Loucy (cell line): ENCODE measurements around the gene GFRA1.

Source experiments
- CTCF ChIP-seq: fragments of 200-600 bp; sonication (generic); conservative IDR thresholded peaks from 2 replicates; pipeline ENCODE4 v1.5.1; 2014; ENCODE audit warnings: mild to moderate bottlenecking, antibody characterized with exemption, low read length
- EZH2phosphoT487 ChIP-seq: fragments of 200-600 bp; IDR thresholded peaks from 2 replicates; pipeline ENCODE4 v1.6.1; 2018; ENCODE audit warnings: antibody characterized with exemption, mild to moderate bottlenecking, moderate library complexity, borderline replicate concordance

DNA sequence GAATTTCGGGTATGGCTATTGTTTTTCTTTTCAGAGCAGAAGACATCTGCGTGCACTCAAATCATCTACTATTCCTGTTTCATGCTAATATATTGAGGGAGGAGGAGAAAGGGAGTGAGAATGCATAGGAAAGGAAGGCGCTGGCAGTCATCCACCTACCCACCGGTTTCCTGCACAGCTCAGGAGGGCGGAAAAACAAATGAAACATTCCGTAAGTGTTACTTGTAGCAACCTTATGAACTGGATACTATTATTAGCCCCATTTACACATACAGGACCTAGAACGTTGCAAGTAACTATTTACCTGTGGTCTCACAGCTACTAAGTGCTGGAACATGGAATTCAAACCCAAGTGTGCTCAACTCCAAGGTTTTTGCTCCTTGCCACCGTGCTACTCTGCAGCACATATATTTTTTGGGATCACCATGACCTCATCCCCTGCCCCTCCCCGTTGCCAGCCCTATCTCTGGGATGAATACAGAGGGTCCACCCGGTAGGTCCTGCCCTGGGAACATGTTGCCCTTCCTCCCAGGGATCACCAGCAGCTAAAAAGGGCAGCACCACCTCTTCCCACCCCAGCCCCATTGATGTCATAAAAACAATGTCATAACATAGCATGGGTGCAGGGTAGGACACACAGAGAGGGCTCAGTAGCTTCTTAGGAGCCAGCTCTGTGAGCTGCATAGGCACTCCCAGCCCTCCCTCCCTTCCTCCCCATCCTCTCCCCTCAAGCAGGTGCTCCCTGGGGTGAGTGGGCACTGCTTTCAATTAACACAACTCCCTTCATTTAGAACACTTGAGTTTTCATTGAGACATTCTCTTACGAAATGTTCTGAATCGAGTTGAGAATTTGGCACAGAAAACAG is 16.9 kb downstream of the GFRA1 start:
- TF ChIP-seq CTCF (no peak), EZH2phosphoT487 (no peak)
